Caco-2 (cell line): ENCODE measurements around the gene HOXB2. TPM values are rescaled to one million over a fixed set of nuclear protein-coding genes. Genes with fewer than 3 reads are reported as not detected.

Experiments
- BruUV-seq: library from RNA; stranded (reverse); fragments of 400-500 nt; replicated peaks from 2 replicates; lab custom pipeline; 2021; lab: Mats Ljungman, UMichigan
- CTCF ChIA-PET: fragments of 300-600 bp; sonication (Branson Sonifier 250); formaldehyde crosslinking; loops from one replicate; lab custom pipeline; 2022; ENCODE audit warnings: antibody characterized with exemption; lab: Charles Lee
- POLR2A ChIA-PET: fragments of 300-600 bp; sonication (Branson Sonifier 250); formaldehyde crosslinking; loops from one replicate; lab custom pipeline; 2022; ENCODE audit warnings: antibody characterized with exemption; lab: Charles Lee
- DNase-seq, 2 experiments: peaks; one replicate each; pipeline versions ENCODE4 v3.0.0 to v3.0.0-alpha.2; 2020 to 2022
- H3K27me3 ChIP-seq: replicated peaks from 2 replicates; pipeline ENCODE4 v1.6.0; 2011; ENCODE audit warnings: low read length; ENCODE audit not compliant: control insufficient read depth, insufficient read depth
- H3K36me3 ChIP-seq: 2 replicates; pipeline ENCODE4 v1.5.1; 2011; ENCODE audit warnings: low read length; ENCODE audit not compliant: control insufficient read depth, insufficient read depth
- H3K4me1 ChIP-seq: fragments of 250-450 bp; sonication (Bioruptor Pico); 2 replicates; pipeline ENCODE4 v1.5.1; 2020; ENCODE audit warnings: mild to moderate bottlenecking
- H3K4me3 ChIP-seq: 2 replicates; pipeline ENCODE4 v1.5.1; 2011; ENCODE audit warnings: low read depth, mild to moderate bottlenecking, control low read depth, low read length
- H3K9me3 ChIP-seq: fragments of 250-450 bp; sonication (Bioruptor Pico); 2 replicates; pipeline ENCODE4 v1.5.1; 2020; ENCODE audit warnings: mild to moderate bottlenecking, moderate library complexity
- H3K27ac Mint-ChIP-seq: one replicate; pipeline ENCODE4 v1.8.0; 2022; ENCODE audit warnings: mixed read lengths; ENCODE audit not compliant: unreplicated experiment
- H3K27me3 Mint-ChIP-seq: one replicate; pipeline ENCODE4 v1.8.0; 2022; ENCODE audit warnings: mixed read lengths; ENCODE audit not compliant: insufficient read depth, unreplicated experiment
- H3K36me3 Mint-ChIP-seq: one replicate; pipeline ENCODE4 v1.8.0; 2022; ENCODE audit warnings: mild to moderate bottlenecking, mixed read lengths; ENCODE audit not compliant: insufficient read depth, unreplicated experiment
- H3K4me1 Mint-ChIP-seq: one replicate; pipeline ENCODE4 v1.8.0; 2022; ENCODE audit warnings: low read depth, mixed read lengths; ENCODE audit not compliant: unreplicated experiment
- H3K4me3 Mint-ChIP-seq: one replicate; pipeline ENCODE4 v1.8.0; 2022; ENCODE audit warnings: mild to moderate bottlenecking, moderate library complexity, mixed read lengths; ENCODE audit not compliant: unreplicated experiment
- H3K9me3 Mint-ChIP-seq: one replicate; pipeline ENCODE4 v1.8.0; 2022; ENCODE audit warnings: mixed read lengths; ENCODE audit not compliant: unreplicated experiment
- intact Hi-C: fragments of 100-400 bp; cut with micrococcal nuclease; formaldehyde crosslinking; loops from one replicate; pipeline ENCODE4 v1.10.0; 2022; ENCODE audit not compliant: unreplicated experiment
- total RNA-seq: library from RNA; stranded (reverse); gene quantifications from 2 replicates; pipeline ENCODE4 v1.2.3, GENCODE V29; 2022
- TF ChIP-seq, protein P1 (sequence below), 2 experiments: fragments of 200-600 bp in 1 of 2; IDR thresholded peaks; 1 replicate in 1 of 2; 2 replicates in 1 of 2; pipeline versions ENCODE4 v1.5.1 to v1.8.0; 2011 to 2022; ENCODE audit warnings: antibody characterized with exemption in 1 of 2, control low read depth in 1 of 2, inconsistent platforms in 1 of 2, low read depth in 1 of 2, low read length in 1 of 2, mild to moderate bottlenecking in 1 of 2, moderate library complexity in 1 of 2; ENCODE audit not compliant: insufficient read depth in 1 of 2, severe bottlenecking in 1 of 2, unreplicated experiment in 1 of 2

Gene HOXB2
- total RNA-seq, 1 experiment from 2014 or later, result 1.1 TPM

DNA sequence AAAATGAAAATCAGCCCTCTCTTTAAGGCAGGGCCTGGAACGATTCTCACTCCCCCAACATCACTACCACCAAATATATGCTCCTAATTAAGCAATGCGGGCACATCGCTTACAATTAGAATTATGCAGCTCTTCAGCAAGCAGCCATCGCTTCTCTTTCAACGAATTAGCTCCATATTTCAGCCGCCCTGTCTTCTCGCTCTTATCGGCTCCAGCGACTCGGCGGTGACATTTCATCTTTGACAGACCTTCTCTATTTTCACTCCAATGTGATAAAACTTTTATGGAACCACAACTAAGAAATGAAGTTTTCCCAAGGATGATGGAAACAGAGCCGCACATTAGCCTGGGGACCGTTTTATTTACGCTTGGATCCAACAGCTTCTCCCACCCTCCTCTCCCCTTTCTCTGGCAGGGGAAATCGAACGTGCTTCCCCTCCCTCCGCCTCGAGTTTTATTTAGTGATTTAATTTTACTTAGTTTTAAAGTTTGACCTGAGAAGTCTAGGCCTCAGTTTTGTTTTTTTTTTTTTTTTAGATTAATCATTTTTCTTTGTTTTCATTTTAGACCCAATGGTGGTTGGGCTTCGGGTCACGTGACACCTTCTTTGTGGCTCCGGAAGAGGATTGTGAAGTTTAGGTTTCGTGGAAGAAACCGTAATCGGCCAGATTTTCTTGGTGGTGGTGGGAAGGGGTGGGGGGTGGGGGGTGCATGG, 3.1 kb upstream of the HOXB2 start:
- H3K4me3 Mint-ChIP-seq, result no peak overlapping the region
- no peaks in the 10 kb centered on the region for H3K9me3 Mint-ChIP-seq
- no peaks in the 10 kb centered on the region for H3K36me3 Mint-ChIP-seq
- peaks cover 2% of the 10 kb centered on the region for H3K27me3 Mint-ChIP-seq
- DNase-seq, result no peak
- H3K27ac Mint-ChIP-seq, result no peak overlapping the region
- ChIA-PET CTCF (interaction anchor here (0.8 to 1.6 kb wide), 6 partner anchors 7 to 77 kb away, joined by 3 to 6 read pairs (median 4); no protein-coding TSS in a partner anchor), POLR2A (no interaction called here)
- no peaks in the 10 kb centered on the region for H3K9me3 ChIP-seq
- no peak overlapping the region for H3K4me3 ChIP-seq
- H3K27me3 ChIP-seq, result no peaks in the 10 kb centered on the region
- H3K36me3 ChIP-seq, result no peaks in the 10 kb centered on the region
- TF ChIP-seq, protein P1, sequence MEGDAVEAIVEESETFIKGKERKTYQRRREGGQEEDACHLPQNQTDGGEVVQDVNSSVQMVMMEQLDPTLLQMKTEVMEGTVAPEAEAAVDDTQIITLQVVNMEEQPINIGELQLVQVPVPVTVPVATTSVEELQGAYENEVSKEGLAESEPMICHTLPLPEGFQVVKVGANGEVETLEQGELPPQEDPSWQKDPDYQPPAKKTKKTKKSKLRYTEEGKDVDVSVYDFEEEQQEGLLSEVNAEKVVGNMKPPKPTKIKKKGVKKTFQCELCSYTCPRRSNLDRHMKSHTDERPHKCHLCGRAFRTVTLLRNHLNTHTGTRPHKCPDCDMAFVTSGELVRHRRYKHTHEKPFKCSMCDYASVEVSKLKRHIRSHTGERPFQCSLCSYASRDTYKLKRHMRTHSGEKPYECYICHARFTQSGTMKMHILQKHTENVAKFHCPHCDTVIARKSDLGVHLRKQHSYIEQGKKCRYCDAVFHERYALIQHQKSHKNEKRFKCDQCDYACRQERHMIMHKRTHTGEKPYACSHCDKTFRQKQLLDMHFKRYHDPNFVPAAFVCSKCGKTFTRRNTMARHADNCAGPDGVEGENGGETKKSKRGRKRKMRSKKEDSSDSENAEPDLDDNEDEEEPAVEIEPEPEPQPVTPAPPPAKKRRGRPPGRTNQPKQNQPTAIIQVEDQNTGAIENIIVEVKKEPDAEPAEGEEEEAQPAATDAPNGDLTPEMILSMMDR (IDR thresholded peaks at IDR 0.05; ENCODE audit: insufficient read depth in 1 of 2, low read depth in 1 of 2, low read length in 1 of 2, severe bottlenecking in 1 of 2, unreplicated experiment in 1 of 2), result no peak
- peaks cover 10% of the 10 kb centered on the region; the same call in 1 of the 2 replicates for H3K4me1 ChIP-seq
- BruUV-seq, result no TSS peak
- H3K4me1 Mint-ChIP-seq, result peaks cover 7% of the 10 kb centered on the region
- intact Hi-C loops, result no loop called here

DNA sequence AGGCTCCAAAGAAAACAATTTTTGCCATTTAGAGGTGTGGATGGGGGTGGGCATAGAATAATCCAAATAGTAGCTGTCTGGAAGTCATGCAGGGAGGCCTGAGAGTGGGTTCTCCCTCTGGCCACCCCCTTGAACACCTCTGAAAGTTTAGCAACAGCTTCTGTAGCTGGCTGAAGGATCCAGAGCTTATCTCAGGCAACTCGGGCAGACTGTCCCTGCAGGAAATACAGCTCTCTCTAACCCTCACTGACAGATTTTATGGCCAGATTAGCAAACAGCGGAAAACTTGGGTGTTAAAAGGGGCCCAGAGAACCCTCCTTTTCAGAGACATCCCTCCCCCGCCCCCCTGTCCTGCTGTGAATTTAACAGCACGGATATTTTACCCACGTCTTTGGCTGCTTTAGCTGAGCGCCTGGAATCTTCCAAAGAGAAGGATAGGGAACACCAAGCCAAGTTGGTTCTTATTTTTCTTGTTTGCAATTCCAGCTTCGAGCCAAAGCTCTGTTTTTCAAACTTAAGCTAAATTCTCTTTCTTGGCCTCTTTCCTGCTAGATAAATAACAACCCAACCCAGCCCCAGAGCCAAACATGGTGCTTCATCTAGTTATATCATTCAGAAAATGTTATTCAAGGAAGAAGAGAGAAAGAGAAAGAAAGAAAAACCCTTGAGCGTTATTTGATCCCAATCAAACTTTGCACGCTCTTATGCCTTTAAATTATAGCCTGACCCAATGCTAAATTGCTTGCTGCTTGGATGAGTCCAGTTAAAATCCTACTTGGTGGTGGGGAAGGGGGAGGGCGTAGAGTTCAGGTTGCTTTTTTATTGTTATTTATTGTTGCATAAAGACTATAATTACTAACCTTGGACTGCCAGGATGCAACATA, 2.3 kb upstream of the HOXB2 start:
- intact Hi-C loops, result no loop called here
- no peaks in the 10 kb centered on the region for H3K36me3 Mint-ChIP-seq
- POLR2A ChIA-PET, result interaction anchor here (0.5 kb wide), 1 partner anchor 58 kb away, joined by 7 read pairs; no protein-coding TSS in a partner anchor

More for the DNA sequence above, 2.3 kb upstream of the HOXB2 start:
- H3K4me1 Mint-ChIP-seq, result peaks cover 11% of the 10 kb centered on the region
- Histone ChIP-seq H3K9me3 (no peaks in the 10 kb centered on the region), H3K36me3 (no peaks in the 10 kb centered on the region), H3K4me1 (peaks cover 10% of the 10 kb centered on the region; the same call in 1 of the 2 replicates), H3K4me3 (no peak overlapping the region), H3K27me3 (no peaks in the 10 kb centered on the region)
- no peak overlapping the region for H3K4me3 Mint-ChIP-seq
- no TSS peak for BruUV-seq
- DNase-seq, result no peak
- H3K27me3 Mint-ChIP-seq, result peaks cover 2% of the 10 kb centered on the region
- no peak overlapping the region for H3K27ac Mint-ChIP-seq
- no peaks in the 10 kb centered on the region for H3K9me3 Mint-ChIP-seq
- CTCF ChIA-PET, result interaction anchor here (0.8 to 1.6 kb wide), 11 partner anchors 8 to 77 kb away, joined by 3 to 17 read pairs (median 4); no protein-coding TSS in a partner anchor
- TF ChIP-seq, protein P1 (IDR thresholded peaks at IDR 0.05; ENCODE audit: insufficient read depth in 1 of 2, low read depth in 1 of 2, low read length in 1 of 2, severe bottlenecking in 1 of 2, unreplicated experiment in 1 of 2), result no peak
